Kidney glomerular epithelial cell (primary cell): ENCODE results near the gene ZNF462.
"Not testable (repeated sequence)": the region's sequence is repeated elsewhere in the genome, so short reads cannot be mapped to it uniquely, and the experiment has no call there.

Source experiments
- DNase-seq: peaks from one replicate; lab custom pipeline; 2025; lab: John Stamatoyannopoulos, UW

Gene ZNF462

GRCh38 chr9:106886111-106887046, 23.4 kb downstream of the ZNF462 start:
- DNase-seq: no peak

DNA sequence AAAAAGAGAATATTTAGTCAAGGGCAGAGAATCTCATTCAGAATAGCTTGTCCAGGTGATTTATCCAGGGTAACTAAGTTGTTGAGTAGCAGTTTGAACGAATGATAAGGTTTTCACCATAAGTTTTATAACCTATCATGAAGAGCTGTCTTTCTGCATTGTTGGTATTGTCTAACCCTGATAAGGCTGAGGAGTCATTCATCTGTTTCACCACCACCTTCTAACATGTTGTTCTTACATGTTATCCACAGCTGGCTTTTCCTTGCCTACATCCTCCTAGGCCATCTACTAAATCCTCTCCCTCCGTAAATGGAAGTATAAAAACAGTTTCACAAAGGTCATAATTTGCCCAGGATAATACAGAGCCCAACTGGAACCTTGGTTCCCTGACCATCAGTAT, 24.1 kb downstream of the ZNF462 start:
- no peak for DNase-seq

DNA sequence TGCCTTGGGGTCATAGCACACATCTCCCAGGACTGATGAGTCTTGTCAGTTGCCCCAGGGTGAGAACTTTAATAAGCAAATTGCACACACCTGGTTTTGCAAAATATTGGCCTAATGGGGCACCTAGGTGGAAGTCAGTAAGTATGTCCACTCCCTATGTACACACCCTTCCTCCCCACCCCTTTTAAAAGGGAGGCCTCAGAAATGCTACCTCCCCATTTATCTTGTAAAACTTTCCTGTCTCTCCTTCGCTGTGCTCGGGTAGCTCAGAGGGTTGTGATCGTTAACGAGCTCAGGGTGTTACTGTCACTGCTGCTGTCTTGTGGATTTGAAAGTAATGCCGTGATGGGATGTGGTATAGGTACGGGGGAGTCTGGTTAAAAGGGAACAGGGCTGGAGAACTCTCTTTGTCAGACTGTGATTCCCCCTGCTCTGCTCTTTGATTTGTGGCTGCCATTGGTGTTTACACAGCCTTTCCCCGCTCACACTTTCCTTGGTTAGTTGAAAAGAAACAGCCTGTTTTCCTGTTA, 26.2 kb downstream of the ZNF462 start:
- DNase-seq: peak; percentile 64

DNA sequence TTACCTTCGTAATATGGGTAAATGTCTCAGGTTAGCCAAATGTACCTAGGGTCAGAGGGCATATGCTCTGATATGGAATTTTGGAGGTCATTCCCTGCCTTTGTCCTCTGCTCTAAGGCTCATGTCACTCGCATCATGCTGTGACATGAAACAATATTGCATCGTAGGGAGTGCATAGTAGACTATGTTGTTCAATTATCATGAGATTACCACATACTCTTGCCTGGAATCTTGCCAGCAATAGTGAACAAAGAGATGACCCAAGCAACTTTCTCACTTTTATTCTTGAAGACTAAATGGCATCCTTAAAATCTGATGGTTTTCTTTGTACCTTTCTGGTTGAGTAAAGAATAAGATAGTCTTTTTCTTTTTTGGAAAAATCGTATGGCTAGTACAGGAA, 27.6 kb downstream of the ZNF462 start:
- no peak for DNase-seq

- no peak for DNase-seq
Measured at GRCh38 chr9:106891286-106891685, 28.3 kb downstream of the ZNF462 start.

- DNase-seq: peak; percentile 96
Measured at GRCh38 chr9:106892632-106893031, 29.7 kb downstream of the ZNF462 start.

- DNase-seq: no peak
Measured at GRCh38 chr9:106893088-106893487, 30.1 kb downstream of the ZNF462 start.

DNA sequence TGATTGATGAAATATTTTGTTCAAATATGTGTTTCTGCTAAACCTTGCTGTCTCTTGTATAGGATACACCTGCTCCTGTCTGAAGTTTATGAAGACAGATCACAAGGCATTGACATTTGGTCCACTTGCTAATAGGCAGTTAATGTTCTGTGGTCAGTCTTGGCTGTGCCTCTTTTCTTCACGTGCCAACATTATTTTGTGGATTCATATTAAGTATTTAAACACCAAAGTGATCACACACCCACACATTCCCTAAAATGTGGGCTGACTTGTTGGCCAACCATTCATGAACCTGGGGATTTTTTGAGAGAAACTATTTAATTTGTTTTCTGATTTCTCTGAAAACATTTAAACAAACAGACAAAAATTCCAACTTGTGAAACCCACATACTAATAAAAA, 33.7 kb downstream of the ZNF462 start:
- no peak for DNase-seq

DNA sequence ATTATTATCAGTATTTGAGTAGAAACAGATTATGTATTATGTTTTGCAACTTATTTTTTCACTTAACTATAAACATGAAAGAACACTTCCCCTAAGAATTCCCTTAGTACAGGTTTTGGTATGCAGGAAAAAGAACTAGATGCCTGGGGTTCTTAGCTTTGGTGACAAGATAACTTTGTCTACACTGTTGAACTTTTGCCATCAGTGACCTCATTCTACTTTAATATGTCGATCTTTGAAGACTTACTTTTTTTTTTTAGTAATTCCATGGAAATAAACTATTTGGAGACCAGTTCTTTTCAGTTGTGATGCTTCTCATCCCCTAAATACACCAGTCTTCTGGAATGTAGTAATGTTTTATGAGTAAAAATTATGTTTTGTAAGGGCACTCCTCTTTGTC, 34.3 kb downstream of the ZNF462 start:
- no peak for DNase-seq

DNA sequence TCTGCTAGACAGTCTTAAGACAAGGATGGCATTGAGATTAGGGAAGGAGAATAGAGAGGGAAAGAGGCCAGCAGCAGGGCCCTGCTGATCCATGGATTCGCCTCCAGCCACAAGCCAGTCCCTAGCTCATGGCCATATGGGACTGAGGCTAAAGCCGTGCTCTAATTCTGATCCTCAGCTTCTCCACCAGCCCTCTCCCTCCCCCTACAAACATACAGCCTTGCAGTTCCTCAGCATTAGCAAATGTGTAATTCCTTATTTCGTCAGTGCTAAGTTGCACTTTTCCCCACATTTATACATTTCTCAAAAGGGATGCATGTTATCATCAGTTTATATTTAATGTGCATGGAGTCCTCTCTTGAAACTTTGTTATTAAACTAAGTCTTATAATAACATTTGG, 34.8 kb downstream of the ZNF462 start:
- DNase-seq: no peak

- DNase-seq: not testable (repeated sequence)
Measured at GRCh38 chr9:106900523-106900922, 37.6 kb downstream of the ZNF462 start.

GRCh38 chr9:106906129-106906528, 43.2 kb downstream of the ZNF462 start:
- DNase-seq: no peak

DNA sequence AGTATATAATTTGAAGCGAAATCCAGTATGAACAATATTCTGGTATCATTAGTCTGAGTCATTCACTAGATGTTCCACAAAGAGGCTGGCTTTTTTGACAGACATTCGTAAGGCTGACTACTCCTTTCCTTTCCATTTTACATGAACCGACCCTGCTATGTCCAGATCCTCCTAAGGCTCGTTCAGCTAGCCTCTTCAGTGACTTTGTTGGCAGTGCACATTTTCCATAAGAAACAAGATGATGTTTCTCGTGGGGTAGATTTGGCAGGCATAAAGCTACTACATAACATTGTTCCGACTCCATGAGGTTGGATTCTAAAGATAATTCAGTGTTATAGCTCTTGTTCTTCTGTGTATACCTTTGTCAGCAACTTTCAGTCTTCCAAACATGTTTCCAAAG, 49.0 kb downstream of the ZNF462 start:
- DNase-seq: no peak

GRCh38 chr9:106913276-106913675, 50.3 kb downstream of the ZNF462 start:
- no peak for DNase-seq

GRCh38 chr9:106915851-106916250, 52.9 kb downstream of the ZNF462 start:
- DNase-seq: no peak

DNA sequence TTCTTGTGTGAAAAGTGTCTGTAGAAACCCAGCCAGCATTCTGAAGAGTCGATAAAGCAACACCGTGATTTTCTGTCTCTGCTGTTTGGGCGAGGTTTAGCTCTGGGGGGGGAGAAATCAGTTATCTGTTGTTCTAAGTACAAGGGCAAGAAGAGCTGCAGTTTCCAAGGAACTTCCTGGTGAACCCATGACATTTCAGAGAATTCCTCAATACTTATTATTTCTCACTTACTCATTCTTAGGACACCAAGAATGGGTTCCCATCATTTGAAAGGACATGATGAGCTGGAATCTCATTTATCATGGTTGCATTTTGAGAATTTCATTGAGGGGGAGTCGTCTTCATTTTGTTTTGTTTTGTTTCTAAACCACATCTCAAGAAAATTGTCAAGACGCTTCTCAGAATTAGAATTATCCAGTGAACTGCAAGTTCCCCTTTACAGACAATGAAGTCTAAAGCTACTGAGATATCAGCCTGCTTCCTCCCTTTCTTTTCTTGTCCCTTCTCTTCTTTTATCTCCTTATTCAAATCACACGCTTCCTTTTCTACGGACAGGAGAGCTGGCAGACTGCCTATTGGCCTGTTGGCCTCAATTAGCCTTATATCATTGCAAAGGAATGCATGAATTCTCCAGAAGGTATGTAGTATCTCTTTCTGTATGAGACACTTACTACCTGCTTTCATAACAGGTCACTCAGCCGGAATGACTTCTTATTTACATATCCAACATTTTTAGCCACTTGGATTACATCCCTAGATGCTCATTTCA, 53.7 kb downstream of the ZNF462 start:
- DNase-seq: peak; percentile 98

DNA sequence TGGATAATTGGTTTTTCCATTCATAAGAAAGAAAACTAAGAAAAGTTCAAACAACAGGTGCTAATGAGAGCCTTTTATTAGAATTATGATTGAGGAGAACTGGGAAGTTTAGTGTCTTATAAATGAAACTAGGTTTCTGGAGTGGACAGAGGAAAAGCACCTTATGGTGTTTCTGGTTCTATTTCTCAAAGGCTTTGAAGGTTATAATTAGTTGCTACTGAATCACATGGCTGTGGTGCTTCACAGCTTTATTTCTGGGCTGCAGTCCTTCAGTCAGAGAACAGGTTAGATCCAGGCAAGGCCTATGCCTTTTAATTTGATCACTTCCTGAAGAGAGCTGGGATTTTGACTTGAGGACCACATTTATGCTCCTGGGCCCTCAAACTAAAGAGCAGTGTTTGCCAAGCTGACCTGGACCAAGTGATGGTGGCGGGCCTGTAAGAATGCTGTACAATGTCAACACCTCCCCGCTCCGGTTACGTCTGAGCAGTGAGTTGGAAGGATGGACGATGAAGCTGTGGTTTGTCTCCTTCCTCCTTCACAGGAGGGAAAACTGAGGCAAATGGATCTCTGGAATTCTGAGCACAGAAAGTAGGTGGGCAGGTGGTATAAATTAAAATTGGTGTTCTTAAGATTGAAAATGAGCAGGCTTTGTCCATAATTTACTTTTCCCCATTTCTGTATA, 56.0 kb downstream of the ZNF462 start:
- no peak for DNase-seq

GRCh38 chr9:106920091-106920490, 57.1 kb downstream of the ZNF462 start:
- no peak for DNase-seq

GRCh38 chr9:106920701-106921283, 57.8 kb downstream of the ZNF462 start:
- peak; percentile 43 for DNase-seq

GRCh38 chr9:106921341-106921899, 58.5 kb downstream of the ZNF462 start:
- DNase-seq: peak; percentile 52

- no peak for DNase-seq
Measured at GRCh38 chr9:106922026-106922425, 59.1 kb downstream of the ZNF462 start.

DNA sequence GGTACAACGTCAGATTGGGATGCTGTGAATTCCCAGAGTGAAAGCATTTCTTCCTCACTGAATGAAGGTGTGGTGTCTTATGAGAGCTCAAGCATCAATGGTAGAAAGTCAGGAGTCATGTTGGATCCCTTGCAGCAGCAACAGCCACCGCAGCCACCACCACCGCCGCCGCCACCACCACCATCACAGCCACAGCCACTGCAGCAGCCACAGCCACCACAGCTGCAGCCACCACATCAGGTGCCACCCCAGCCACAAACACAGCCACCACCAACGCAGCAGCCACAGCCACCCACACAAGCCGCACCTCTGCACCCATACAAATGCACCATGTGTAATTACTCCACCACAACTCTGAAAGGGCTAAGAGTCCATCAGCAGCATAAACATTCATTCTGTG, 62.4 kb downstream of the ZNF462 start:
- DNase-seq: no peak
